Glutamatergic neuron (in vitro differentiated cells): ENCODE measurements around the gene FBXW9. TPM values are rescaled to one million over a fixed set of nuclear protein-coding genes. Genes with fewer than 3 reads are reported as not detected.
"Not testable (repeated sequence)": the region's sequence is repeated elsewhere in the genome, so short reads cannot be mapped to it uniquely, and the experiment has no call there.

Experiments
- DNase-seq: peaks from one replicate; pipeline ENCODE4 v3.0.0; 2022
- H3K27ac Mint-ChIP-seq: one replicate; pipeline ENCODE4 v1.8.0; 2020; ENCODE audit warnings: mild to moderate bottlenecking, mixed read lengths, inconsistent platforms; ENCODE audit not compliant: unreplicated experiment
- H3K27me3 Mint-ChIP-seq: one replicate; pipeline ENCODE4 v1.8.0; 2020; ENCODE audit warnings: mild to moderate bottlenecking, moderate library complexity, mixed read lengths, inconsistent platforms; ENCODE audit not compliant: unreplicated experiment
- H3K36me3 Mint-ChIP-seq: one replicate; pipeline ENCODE4 v1.8.0; 2020; ENCODE audit warnings: mild to moderate bottlenecking, mixed read lengths, inconsistent platforms; ENCODE audit not compliant: unreplicated experiment
- H3K4me1 Mint-ChIP-seq: one replicate; pipeline ENCODE4 v1.8.0; 2020; ENCODE audit warnings: mild to moderate bottlenecking, low read depth, mixed read lengths, inconsistent platforms; ENCODE audit not compliant: unreplicated experiment
- H3K4me3 Mint-ChIP-seq: one replicate; pipeline ENCODE4 v1.8.0; 2020; ENCODE audit warnings: mild to moderate bottlenecking, mixed read lengths, inconsistent platforms; ENCODE audit not compliant: unreplicated experiment
- H3K9me3 Mint-ChIP-seq: one replicate; pipeline ENCODE4 v1.8.0; 2020; ENCODE audit warnings: mild to moderate bottlenecking, moderate library complexity, mixed read lengths, inconsistent platforms; ENCODE audit not compliant: unreplicated experiment
- CTCF ChIP-seq: fragments of 200-600 bp; sonication (generic); IDR thresholded peaks from one replicate; pipeline ENCODE4 v1.5.0; 2021; ENCODE audit not compliant: partially characterized antibody, unreplicated experiment
- total RNA-seq: library from RNA; stranded (reverse); fragmentation: NEBNext Ultra II Directional; extraction: Animal tissue kit (Norgen Biotek cat#: 25700); gene quantifications from one replicate; pipeline ENCODE4 v1.2.1, GENCODE V29; 2021; ENCODE audit not compliant: unreplicated experiment

Gene FBXW9
- total RNA-seq, 1 donor from 2014 or later, result 7.4 TPM

- TF ChIP-seq CTCF, result no peak
- peaks cover 28% of the 10 kb centered on the region for H3K9me3 Mint-ChIP-seq
- peak overlapping the region; percentile 97 for H3K27ac Mint-ChIP-seq
- H3K36me3 Mint-ChIP-seq, result no peaks in the 10 kb centered on the region
- DNase-seq, result peak; percentile 53
- peaks cover 18% of the 10 kb centered on the region for H3K27me3 Mint-ChIP-seq
- peak overlapping the region; percentile 98 for H3K4me3 Mint-ChIP-seq
- peaks cover 6% of the 10 kb centered on the region for H3K4me1 Mint-ChIP-seq
Measured at GRCh38 chr19:12720851-12721655, 24.6 kb upstream of the FBXW9 start.

GRCh38 chr19:12720296-12720695, 23.9 kb upstream of the FBXW9 start:
- Mint-ChIP-seq H3K27ac (peak overlapping the region; percentile 97), H3K4me1 (peaks cover 6% of the 10 kb centered on the region), H3K27me3 (peaks cover 18% of the 10 kb centered on the region), H3K4me3 (peak overlapping the region; percentile 98), H3K36me3 (no peaks in the 10 kb centered on the region), H3K9me3 (peaks cover 28% of the 10 kb centered on the region)
- no peak for TF ChIP-seq CTCF
- no peak for DNase-seq

DNA sequence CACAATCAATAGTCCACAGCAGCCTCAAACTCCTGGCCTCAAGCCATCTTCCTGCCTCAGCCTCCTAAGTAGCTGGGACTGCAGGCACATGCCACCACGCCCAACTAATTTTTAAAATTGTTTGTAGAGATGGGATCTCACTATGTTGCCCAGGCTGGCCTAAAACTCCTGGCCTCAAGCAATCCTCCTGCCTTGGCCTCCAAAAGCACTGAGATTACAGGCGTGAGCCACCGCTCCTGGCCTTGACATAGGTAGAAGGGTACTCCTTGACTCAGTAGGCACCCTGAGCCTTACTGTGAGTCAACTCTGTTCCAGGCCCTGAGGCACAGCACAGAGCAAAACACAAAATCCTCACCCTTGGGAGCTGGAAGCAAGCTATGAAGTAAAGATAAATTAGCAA, 19.5 kb upstream of the FBXW9 start:
- H3K27ac Mint-ChIP-seq, result peak overlapping the region; percentile 28
- H3K4me1 Mint-ChIP-seq, result peaks cover 3% of the 10 kb centered on the region
- DNase-seq, result no peak
- peaks cover 5% of the 10 kb centered on the region for H3K27me3 Mint-ChIP-seq
- TF ChIP-seq CTCF, result no peak
- no peaks in the 10 kb centered on the region for H3K36me3 Mint-ChIP-seq
- no peak overlapping the region for H3K4me3 Mint-ChIP-seq
- H3K9me3 Mint-ChIP-seq, result peaks cover 8% of the 10 kb centered on the region

- Mint-ChIP-seq H3K36me3 (no peaks in the 10 kb centered on the region), H3K27me3 (peaks cover 1% of the 10 kb centered on the region), H3K9me3 (peaks cover 5% of the 10 kb centered on the region), H3K27ac (no peak overlapping the region), H3K4me1 (no peaks in the 10 kb centered on the region), H3K4me3 (no peak overlapping the region)
- no peak for DNase-seq
- TF ChIP-seq CTCF, result no peak
Measured at GRCh38 chr19:12715102-12715501, 18.7 kb upstream of the FBXW9 start.

- not testable (repeated sequence) for H3K36me3 Mint-ChIP-seq, H3K4me3 Mint-ChIP-seq, H3K27me3 Mint-ChIP-seq, H3K4me1 Mint-ChIP-seq, H3K27ac Mint-ChIP-seq, H3K9me3 Mint-ChIP-seq, DNase-seq
Measured at GRCh38 chr19:12713304-12713703, 16.9 kb upstream of the FBXW9 start.
